Fibroblast of skin of right biceps (primary cell): ENCODE data around the gene CSTPP1.

Experiments used
- DNase-seq: peaks from one replicate; pipeline ENCODE4 v3.0.0-alpha.2; 2013

The CSTPP1 gene

DNA sequence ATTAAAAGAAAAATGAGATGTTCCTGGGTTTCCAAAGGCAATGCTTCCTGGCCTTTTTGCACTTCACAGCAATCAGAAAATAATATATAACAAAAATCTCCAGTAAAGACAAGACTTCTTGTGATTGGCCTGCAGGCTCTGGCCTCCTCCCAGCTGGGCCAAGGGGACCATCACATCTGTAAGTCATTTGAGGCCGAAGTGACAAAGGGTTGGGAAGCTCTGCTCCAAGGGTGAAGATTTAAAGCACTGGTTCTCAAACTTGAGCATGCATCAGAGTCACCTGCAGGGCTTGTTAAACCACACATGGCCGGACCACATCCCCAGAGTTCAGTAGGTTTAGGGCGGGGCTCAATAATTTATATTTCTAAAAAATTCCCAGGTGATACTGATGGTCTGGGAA is 208.0 kb downstream of the CSTPP1 start:
- no peak for DNase-seq

DNA sequence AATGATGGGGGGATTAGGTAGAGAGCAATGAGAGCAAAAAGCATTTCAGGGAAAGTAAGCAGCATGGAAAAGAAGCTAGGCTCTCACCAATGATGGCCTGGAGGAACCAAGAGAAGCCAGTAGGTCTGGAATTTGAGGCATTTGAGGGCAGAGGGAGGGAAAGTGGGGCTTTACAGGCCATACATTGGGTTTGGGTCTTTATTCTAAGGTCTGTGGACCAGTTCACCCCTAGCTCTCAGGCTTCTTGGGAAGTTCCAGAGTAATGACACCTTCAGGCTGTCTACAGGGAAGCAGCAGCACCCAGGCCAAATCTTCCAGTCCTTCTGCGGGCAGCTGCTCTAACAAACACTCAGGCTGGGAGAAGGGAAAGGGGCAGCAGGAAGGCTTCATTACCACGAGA is 210.7 kb downstream of the CSTPP1 start:
- DNase-seq, result no peak

DNA sequence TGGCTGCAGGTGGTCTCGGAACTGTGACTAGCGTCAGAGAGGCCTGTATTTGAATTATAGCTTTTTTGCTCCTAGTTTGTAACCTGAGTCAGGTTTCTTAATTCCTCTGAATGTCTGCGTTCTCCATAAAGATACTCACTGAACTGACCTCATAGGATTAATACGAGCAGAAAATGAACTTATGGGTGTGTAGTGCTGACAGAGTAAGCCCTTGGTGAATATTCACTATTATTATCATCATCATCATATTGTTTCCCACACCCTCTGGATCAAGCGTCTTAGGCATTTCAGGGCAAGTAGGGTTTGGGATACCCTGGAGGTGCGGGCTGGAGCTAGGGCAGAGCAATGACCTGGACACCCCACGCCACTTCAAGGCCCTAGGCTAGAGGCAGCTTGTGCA is 211.1 kb downstream of the CSTPP1 start:
- no peak for DNase-seq

DNA sequence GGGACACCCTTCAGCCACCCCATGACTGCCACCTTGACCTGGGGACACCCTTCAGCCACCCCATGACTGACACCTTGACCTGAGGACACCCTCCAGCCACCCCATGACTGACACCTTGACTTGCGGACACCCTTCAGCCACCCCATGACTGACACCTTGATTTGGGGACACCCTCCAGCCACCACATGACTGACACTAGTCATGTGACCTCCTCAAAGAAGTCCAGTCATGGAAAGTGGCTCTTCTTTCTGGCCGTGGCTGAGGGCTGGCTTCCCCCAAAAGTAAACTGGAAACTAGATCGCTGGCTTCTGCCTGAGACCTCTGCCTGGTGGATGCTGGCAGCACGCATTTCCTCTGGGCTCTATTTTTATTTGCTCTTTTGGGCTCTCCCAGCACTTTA is 211.7 kb downstream of the CSTPP1 start:
- no peak for DNase-seq

DNA sequence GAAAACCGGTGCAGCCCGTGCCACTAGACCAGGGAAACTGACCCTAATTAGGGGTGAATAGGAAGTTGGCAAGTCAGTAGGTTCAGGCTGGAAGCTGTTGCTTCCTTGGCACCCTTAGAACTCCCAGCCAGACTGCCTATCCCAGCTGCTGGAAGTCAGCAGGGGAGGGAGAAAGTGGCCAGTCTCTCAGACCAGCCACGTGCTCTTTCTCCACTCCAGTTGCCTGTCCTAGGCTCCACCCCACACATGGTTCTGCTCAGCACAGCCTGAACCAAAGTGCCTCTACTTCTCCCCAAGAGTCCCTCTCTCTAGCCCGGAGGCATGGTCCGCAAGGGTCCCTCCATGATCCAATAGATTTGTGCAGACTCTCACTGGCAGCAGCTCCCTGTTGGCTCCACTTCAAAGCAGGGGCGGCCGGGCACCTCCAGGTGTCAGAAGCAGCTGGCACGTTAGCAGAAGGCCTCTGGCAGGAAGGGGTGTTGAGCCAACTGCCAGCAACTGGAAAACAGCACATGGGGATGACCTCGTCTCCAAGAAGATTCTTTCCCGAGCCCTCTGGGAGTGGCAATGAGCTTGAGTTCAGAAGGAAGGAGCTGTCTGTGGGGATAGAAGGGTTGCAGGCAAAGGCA is 212.5 kb downstream of the CSTPP1 start:
- no peak for DNase-seq

DNA sequence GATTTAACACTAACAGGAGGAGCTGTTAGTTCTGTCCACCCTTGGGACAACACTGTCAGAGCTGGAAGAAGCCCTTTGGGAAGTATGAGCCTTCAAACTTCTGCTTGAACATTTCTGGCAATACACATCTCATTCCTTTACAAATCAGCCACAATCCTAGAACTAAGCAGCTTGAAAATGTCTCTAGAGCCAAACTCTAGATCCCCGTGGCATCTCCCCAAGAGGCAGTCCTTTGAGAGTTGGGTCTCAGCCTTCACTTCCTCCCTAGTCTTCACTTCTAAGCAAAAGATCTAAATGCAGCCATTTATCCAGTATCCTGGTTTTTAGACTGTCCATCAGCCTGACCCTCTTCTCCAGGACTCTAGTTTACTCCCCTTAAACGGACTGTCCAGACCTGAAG is 213.2 kb downstream of the CSTPP1 start:
- DNase-seq, result no peak

DNA sequence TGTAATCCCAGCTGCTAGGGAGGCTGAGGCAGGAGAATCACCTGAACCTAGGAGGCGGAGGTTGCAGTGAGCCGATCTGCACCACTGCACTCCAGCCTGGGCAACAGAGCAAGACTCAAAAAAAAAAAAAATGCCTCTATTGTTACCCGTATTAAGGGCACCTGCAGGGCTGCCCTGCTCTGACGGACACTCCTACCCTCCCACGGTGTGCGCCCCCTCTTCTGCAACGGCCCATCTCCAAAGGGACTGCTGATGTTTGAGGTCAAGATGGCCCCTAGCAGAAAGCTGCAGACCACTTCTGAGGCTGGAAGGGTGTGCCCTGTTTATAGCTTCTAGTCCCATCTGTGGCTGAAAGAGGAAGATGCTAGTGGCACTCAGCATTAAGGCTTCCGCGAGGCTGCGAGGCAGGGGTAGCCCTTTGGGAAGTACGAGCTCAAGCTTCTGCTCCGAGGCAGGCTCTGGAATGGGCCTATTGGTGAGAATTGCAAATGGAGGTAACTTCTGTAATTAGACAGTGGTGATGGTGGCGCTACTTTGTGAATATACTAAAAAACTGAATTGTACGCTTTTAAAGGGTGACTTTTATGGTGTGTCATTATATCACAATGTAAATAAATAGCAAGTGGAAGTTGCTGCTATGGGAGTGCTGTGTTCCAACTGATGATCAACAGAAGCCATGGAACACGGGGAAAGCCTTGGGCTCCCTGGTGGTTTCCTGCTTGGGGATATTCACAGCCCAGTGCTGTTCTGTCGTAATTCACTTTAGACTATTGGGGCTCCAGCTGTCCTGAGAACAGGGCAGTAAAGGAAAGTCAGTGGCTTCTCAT is 215.8 kb downstream of the CSTPP1 start:
- no peak for DNase-seq

DNA sequence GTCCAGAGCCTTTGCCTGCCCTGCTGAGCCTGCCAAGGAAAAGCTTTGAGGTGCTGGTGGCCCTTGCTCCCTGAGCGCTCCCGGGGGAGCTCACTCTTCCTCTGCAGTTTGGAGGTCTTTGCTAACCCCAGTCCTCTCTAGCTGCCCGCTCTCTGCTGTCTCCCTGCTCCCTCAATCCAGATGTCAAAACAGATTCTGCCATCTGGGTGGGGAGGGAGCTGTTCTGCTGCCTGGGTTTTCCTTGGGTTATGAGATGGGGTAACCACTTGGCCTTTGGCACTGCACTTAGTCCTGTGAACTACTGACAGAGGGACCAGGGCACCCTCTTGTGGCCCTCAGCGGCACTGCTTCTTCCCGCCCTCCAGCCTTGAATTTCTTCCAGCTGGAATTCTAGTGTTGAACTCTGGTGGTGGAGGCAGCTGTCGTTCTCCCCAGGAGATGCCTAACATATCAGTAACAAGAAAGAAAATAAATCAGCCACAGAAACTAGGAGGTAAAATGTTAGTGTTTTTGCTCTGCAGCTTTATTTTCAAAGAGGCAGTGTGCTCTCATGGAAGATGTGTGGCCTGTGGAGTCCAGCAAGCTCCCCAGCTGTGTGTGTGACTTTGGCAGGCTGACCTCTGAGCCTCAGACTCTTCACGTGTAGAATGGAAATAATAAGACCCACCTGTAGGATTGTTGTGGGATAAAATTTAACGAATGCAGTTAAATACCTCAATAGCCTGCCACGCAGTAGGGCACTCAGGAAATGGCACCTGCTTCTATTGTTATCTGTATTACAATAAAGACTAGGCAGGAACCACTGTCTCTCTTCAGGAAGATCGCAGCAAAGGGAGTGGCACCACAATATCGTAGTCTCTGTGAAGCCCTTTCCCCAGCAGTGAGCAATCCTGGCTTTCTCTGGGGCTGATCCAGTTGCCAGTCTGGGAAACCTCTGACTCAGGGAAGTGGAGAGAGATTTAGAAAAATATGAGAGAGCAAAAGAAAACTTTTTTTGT is 216.7 kb downstream of the CSTPP1 start:
- peak; percentile 72 for DNase-seq

DNA sequence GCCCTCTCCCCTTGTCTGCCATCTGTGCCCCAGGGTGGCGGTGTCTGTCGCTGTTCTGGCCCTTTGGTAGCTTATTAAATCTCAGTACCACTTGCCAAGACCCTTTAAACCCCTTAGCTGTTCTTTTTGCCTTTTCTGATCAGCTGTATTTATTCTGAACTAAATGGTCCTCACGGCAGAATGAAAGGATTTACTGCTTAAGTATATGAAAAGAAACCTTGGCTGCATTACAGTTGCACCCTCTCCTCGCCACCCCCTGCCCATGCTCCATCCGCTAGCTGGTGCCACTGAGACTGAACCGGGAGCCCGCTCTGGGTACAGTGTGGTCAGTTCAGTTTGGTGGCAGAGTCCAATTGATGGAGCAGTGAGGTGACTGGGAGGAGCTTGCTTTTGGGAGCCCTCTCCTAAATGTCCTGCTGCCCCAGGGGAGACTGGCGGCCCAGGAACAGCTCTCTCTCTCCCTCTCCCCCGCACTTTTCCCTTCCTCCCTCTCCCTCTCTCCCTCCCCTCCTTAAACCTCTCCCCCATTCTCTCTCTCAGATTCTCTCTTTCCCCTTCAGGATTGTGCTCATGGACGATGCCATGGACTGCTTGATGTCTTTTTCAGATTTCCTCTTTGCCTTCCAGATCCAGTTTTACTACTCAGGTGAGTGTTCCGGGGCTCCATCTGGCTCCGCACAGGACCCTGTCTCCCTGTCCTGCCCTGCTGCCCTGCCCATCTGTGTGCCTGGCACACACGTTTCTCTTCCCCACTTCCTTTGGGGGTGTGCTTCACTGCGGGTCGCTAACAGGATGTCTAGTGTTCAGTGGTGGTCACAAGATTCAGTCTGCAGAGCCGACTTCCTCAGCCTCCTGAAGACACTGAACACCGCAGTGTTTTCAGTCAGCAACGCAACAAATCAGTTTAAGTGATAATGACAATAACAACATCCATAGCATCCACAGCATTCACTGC is 218.3 kb downstream of the CSTPP1 start:
- no peak for DNase-seq

DNA sequence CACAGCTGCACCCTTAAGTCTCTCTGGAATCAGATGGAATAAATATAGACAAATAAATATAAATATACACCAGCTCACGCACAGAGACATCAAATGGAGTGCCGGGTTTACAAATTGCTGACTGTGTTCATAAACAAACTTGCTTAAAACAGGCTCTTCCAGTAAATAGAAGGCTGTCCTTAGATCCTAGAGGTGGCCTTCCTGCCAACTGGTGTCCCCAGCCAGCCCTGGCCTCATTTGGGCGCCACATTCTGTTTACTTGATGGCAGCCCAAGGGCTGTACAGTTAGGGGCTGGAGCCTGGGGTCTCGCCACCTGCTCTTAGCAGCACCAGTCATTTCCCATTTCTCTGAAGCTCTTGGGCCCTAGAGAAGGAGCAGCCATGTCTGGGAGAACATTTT is 219.3 kb downstream of the CSTPP1 start:
- no peak for DNase-seq

DNA sequence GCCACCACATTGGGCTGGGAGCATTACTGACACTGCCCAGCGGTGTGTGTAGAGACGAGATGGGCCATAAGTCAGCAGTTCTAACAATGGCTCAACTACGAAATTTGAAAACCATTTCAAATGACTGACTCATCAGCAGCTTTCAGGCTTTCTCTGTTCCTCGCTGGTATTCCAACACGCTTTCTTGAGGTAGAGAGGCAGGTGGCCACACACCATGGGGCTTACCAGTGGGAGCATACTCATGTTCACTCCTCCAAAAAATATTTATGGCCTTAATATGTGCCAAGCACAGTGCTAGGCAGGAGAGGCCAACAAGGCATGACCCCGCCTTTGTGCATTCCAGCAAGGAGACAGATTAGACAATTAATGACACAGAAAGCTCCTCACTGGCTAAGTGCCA is 219.8 kb downstream of the CSTPP1 start:
- no peak for DNase-seq

DNA sequence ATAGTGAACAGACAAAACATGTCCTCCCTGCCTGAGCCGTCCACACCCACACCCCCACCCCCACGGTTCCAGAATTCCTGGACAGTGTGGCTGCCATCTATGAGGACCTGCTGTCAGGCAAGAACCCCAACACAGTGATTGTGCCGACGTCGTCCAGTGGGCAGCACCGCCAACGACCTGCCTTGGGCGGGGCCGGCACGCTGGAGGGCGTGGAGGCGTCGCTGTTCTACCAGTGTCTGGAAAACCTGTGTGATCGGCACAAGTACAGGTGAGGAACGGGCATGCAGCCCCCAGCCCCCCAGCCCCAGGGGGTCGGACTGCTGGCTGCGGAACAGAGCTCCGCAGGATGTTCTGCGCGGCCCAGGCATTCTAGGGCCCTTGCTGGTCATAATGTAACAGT is 220.4 kb downstream of the CSTPP1 start:
- DNase-seq, result no peak

DNA sequence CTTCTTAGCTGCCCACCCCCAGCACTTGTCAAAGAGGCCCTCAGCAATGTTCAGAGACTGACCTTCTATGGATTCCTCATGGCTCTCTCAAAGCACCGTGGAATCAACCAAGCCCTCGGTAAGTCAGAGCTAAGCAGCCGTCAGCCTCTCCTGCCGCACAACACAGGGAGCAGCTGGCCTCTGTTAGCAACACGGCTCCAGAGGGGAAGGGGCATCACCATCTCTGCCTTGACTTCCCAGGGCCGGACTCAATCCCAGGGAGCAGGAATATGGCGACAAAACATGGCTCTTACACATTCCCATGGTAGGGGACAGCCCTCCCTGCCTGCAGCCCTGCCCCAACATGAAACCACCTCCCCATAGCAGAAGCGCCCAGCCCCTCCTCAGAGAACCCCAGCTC is 221.2 kb downstream of the CSTPP1 start:
- no peak for DNase-seq

DNA sequence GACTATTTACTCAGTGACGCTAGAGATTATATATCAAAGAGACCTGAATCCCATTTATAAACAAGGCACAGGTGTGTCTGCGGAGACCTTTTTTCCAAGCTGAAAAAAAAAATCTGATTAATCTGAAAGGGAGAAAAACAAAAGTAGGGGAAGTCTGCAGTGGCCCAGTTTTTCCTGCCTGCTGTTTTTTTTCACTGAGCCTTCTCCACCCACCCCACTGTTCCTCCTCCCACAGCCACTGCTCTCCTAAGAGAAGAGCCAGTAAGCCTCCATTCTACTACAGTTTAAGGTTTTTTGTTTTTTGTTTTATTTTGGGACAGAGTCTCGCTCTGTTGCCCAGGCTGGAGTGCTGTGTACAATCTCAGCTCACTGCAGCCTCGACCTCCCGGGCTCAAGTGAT is 221.7 kb downstream of the CSTPP1 start:
- DNase-seq, result no peak

DNA sequence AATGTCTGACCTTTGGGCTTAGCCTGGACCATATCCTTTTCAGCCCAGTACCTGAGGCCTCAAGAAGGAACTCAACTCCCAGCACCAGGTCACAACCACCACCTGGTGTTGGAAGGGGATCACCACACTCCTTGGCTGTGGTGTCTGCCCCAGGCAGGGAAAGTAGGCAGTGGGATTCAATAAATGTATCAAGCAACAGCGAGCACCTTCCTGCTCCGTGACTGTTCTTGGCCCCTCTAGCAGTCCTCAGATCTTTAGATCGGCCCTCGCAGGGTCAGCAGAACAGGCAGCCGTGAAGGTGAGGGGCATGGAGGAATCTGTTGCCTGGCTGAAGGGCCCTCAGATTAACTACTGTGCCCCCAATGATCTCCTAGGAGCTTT is 224.2 kb downstream of the CSTPP1 start:
- no peak for DNase-seq

DNA sequence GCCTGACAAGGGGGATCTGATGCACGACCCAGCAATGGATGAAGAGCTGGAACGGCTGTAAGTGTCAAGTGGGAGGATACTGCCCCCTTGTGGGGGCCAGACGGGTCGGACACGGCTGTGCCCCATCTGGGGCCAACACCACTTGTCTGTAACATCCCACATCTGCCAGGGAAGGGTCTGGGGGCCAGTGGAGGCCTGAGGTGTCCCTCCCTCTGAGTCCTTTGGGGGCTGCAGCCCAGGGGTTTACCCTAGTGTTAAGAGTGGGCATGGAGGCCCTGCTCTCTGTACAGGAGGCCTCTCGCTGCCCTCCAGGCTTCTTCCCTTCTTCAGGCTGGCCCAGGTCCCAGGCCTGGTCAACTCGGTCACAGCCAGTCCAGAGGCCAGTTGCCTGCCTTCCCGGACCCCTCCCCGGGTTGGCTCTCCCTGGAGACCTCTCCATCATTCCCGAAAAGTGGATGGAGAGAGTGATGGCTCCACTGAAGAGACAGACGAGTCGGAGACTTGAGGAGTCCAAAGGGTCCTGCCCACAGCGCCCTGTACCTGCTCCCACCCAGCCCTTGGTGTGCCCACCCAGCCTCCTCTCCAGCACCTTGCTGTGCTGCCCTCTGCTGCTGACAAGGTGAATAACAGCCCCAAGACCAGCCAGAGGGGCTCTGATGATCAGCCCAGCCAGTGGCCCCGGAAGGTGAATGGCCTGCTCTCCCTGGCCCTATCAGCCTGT is 224.7 kb downstream of the CSTPP1 start:
- peak; percentile 67 for DNase-seq

DNA sequence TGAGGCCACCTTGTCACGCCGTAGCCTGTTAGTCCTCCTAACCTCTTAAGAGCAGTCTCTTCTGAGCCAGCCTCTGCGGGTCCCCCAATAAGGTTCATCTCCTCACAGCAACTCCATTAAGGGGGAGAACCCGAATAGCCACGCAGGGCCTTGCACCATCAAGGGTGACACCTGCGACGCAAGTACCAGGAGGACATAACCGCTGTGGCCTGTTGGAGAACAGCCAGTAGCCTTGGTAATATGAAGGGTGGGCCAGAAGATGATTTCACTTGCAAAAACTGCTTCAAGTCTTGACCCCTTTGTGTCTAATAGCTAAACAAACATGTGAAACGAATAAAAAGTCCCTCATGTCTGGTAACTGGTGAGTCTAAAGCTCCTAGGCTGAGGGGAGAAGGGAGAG is 225.3 kb downstream of the CSTPP1 start:
- DNase-seq, result no peak

DNA sequence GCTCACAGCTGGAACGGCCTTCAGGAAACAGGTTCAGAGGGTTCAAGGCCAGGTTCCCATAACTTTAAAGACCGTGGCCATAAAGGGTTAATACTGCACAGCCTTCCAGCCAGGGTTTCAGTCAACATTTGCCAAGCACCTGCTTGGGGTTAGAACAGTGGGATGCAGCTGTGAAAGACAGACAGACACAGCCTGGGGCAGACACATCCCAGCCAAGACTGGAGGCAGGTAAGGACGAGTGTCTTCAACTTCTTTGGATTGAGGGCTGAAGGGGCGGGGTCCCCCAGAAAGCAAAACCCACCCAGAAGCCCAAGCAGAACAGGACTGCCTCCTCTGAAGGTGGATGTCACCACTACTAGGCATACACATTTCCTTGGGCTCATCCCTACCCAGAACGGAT is 225.9 kb downstream of the CSTPP1 start:
- DNase-seq, result no peak

DNA sequence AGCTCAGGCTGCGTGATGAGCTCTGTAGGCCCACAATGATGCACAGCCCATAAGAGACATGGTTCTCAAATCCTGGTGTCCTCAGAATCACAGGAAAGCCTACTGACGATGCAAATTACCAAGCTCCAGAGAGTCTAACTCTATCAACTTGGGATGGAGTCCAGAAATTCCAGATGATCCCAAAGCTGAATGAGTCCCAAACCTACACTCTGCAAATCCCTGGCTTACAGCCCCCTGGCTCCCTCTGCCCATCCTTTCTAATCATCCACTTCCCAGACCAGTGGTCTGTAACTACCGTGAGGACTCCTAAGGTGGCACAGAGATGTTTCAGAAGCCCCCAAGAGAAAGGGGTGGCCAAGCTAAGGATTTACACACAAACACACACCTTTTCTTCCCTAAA is 226.6 kb downstream of the CSTPP1 start:
- no peak for DNase-seq

DNA sequence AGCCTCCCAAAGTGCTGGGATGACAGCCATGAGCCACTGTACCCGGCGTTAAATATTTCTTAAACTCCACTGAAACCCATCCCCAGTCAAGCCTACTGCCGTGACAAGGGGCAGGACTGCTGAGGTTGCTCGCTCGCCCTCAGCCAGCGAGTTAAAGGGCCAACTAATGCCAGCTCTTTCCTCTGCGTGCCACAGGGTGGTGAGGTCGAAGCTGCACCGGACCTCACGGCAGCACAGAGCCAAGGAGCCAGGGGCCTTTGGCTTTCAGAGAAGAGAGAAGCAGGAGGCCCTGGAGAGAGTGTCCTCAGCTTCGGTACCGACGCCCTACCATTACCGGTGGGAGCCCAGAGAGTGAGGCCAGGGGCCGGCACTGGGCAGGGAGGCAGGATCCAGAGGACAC is 227.3 kb downstream of the CSTPP1 start:
- no peak for DNase-seq

DNA sequence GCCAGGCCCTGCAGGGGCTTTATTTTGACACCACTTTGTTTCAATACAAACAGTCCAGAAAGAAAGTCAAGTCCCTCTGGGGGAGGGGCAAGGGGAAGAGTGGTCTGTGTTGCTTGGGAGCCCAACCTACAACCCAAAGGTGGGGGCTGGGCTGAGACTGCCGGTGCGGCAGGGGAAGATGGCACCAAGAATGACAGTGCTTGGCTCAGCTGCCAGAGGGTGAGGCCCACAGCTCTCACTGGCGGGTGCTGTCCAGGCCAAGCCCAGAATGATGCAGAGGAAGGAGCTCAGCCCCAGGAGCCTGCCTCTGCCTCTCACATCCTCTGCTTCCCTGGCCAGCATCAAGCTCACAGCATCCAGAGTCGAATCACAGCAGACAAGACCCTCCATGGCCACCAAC is 227.8 kb downstream of the CSTPP1 start:
- no peak for DNase-seq
